OCI-M2 (cell line): ENCODE measurements around the gene RBM44.
"Not testable (repeated sequence)": the region's sequence is repeated elsewhere in the genome, so short reads cannot be mapped to it uniquely, and the experiment has no call there.

ENCODE experiments used
- DNase-seq: peaks from one replicate; lab custom pipeline; 2025; ENCODE audit not compliant: unreplicated experiment; lab: John Stamatoyannopoulos, UW

RBM44 gene

DNA sequence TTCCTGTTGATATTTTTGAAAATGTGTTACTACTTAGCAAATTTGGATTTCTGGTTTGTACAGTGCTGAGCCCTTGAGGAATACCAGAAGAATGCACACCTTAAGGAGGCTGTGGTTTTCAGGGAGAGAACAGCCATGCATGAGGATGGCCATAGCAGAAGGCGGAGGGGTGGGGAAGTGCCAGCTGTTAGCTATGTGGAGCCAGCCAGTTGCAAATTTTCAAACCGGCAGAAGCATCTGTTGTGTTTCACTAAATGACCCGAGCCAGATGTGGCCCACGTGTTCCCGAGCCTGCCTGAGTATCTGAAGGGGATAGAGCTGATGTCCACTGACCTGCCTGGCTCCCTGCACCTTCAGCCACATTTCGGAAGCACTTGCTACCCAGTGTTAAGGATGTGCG is 16.4 kb upstream of the RBM44 start:
- no peak for DNase-seq

GRCh38 chr2:237783678-237784077 is 14.9 kb upstream of the RBM44 start:
- not testable (repeated sequence) for DNase-seq

DNA sequence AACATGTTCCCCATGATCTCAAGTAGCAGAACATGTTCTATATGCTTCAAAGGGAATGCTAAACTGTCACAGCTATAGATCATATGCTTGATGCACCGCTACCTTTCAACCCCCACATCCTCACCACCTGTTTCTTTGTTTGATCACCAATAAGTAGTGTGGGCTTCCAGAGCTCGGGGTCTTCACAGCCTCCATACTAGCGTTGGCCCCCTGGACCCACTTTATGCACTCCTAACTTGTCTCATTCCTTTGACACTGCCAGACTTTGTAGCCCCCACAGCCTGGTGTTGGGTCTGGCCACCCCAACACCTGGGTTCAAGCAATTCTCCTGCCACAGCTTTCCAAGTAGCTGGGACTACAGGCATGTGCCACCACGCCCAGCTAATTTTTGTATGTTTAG is 11.6 kb upstream of the RBM44 start:
- DNase-seq, result no peak

- DNase-seq, result no peak
Measured at GRCh38 chr2:237790353-237790752, 8.2 kb upstream of the RBM44 start.

DNA sequence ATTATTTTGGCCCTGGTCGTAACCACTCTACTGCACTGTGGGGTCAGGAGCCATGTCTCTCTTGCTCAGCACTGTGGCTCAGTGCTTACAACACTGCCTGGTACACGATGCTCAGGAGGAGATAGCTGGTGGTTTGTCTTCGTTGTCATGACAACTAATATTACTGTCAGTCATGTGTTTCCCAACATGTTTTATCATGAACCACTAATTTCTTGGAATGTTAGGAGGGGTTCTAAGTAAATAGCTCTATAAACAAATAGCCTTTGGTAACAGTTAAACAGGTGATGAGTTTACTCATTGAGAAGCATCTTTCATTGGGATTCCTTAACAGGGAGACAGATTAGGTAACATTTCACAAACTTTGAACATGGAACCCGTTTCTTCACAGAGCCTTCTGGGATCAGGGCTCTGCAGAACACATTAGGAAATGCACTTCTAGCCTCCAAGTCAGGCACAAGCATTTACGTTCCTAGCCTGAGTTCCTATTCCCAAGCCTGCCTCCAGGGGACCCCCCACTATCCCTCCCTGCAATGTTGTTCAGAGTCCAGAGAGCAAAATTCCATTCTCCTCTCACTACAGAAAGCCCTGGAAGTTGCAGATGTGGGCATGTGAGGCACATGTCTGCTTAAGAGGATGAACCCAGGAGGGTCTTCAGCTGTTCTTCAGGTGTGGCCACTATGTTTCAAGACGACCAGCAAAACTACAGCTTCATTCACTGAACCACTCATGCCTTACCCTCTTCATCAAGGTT is 6.4 kb upstream of the RBM44 start:
- no peak for DNase-seq

GRCh38 chr2:237797253-237797652 is 1.3 kb upstream of the RBM44 start:
- no peak for DNase-seq

DNA sequence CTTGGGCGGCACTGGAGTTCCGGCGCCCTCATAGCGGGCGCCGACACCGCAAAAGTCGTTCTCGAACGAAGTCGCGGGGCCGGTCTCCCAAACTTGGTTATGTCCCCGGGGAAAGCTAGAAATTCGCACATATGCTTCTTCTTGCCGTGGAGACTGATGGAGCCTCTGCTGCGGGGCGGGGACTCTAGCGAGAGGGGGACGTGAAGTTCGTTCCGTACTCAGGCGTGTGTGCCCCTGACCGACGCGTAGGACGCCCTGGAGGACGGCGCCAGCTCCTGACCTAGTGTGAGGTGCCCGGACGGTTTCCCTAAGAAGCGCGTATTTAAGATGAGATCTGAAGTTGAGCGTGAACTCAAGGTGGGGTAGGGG is 465 bp downstream of the RBM44 start:
- no peak for DNase-seq

DNA sequence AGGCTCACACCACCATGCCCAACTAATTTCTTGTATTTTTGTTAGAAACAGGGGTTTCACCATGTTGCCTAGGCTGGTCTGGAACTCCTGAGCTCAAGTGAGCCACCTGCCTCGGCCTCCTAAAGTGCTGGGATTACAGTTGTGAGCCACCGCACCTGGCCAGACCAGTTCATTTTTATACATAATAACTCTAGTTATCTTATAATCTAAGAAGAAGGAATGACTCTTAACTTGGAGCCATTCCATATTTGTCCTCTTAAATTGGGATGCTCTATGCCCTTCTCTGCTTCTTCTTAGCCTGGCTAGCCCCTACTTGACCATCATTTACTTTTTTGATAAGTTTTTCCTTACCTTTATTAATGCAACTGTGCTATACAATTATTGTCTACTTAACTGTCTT is 2.9 kb downstream of the RBM44 start:
- DNase-seq, result no peak

DNA sequence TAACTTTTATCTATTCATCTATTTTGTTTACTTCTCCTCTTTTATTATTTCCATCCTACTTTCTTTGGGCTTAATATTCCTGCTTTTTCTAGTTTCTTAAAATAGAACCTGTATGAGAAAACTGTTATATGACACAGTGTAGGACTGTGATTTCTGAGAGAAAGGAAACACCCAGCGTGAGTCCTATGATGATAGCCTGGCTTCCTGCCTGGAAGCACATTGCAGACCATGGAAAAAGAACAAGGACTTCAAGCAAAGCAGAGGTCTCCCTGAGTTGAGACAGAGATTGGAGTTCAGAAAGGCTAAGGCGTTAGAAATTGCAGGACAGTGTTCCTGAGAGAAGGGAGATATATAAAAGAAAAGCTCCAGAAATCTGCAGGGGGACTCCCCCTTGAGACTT is 7.8 kb downstream of the RBM44 start:
- no peak for DNase-seq

DNA sequence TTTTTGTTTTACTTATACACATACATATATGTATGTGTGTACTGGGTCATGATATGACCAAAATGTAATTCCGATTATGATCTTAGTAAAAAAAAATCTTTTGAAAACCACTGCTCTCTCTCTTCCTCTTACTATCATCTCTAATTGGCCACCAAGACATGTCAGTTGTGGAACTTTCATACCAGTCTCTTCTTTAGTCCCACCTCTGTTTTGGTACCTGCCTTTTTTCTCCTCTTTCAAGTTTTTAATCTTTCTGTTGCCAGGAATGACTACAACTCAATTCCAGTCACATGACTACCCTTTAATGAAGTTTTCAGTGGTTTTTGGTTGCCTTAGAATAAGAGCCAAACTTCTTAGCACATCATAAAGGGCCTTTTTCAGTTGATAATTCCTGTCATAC is 17.1 kb downstream of the RBM44 start:
- DNase-seq, result no peak

- no peak for DNase-seq
Measured at GRCh38 chr2:237816531-237816930, 18.0 kb downstream of the RBM44 start.

- DNase-seq, result no peak
Measured at GRCh38 chr2:237818066-237818473, 19.5 kb downstream of the RBM44 start.

- no peak for DNase-seq
Measured at GRCh38 chr2:237819231-237819630, 20.7 kb downstream of the RBM44 start.

DNA sequence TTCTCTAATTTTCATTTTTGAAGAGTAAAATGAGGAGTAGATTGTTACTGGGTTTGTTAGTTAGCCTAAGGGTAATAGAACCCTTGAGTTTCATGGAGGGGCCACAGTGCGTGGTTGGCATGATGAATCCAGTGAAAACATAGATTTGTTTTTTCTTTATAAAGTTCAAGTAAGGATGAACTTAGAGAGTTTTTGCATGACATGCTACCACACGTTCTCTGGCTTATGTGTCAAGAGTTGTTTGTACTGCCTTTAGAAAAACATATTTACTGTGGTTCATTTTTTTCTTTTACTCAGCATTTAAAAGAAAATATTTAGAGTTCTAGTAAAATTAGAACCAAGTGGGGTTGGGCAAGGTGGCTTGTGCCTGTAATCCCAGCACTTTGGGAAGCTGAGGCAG is 21.8 kb downstream of the RBM44 start:
- DNase-seq, result no peak

GRCh38 chr2:237823544-237823943 is 25.0 kb downstream of the RBM44 start:
- DNase-seq, result no peak

- no peak for DNase-seq
Measured at GRCh38 chr2:237824085-237824484, 25.5 kb downstream of the RBM44 start.

- DNase-seq, result no peak
Measured at GRCh38 chr2:237827421-237827987, 28.9 kb downstream of the RBM44 start.

GRCh38 chr2:237830522-237830921 is 31.9 kb downstream of the RBM44 start:
- DNase-seq, result no peak

DNA sequence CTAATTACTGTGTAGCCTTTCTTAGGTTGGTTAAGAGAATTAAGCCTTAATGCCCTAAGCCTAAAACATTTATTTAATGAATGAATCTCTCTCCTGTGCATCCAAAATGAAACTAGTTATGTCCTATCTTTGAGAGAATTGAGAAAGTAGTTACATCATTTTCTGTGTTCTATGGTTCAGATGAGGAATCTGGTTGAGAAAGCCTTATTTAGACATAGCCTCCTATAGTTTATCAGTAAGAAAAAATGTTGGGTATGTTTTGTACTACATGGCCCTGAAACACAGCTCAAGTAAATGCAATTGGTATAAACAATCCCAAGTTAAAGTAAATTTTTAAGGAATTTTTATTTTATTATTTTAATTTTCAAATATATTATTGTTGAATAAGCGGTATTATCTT is 35.0 kb downstream of the RBM44 start:
- DNase-seq, result no peak

DNA sequence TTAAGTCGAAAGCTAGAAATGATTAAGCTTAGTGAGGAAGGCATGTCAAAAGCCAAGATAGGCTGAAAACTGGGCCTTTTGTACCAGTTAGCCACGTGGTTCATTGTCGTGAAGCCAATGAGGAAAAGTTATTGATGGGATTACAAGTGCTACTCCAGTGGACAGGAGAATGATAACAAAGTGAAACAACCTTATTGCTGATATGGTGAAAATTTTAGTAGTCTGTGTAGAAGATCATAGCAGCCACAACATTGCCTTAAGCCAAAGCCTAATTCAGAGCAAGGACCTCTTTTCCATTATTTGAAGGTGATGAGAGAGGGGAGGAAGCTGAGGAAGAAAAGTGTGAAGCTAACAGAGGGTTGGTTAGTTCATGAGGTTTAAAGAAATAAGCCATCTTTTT is 36.8 kb downstream of the RBM44 start:
- DNase-seq, result no peak

DNA sequence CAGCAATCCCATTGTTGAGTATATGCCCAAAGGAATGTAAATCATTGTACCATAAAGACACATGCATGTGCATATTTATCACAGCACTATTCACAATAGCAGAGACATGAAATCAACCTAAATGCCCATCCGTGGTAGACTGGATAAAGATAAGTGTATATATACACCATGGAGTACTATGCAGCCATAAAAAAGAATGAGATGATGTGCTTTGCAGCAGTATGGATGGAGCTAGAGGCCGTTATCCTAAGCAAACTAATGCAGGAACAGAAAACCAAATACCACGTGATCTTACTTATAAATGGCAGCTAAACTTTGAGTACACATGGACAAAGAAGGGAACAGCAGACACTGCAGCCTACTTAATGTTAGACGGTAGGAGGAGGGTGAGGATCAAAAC is 42.5 kb downstream of the RBM44 start:
- DNase-seq, result no peak

- not testable (repeated sequence) for DNase-seq
Measured at GRCh38 chr2:237848940-237849339, 50.4 kb downstream of the RBM44 start.

DNA sequence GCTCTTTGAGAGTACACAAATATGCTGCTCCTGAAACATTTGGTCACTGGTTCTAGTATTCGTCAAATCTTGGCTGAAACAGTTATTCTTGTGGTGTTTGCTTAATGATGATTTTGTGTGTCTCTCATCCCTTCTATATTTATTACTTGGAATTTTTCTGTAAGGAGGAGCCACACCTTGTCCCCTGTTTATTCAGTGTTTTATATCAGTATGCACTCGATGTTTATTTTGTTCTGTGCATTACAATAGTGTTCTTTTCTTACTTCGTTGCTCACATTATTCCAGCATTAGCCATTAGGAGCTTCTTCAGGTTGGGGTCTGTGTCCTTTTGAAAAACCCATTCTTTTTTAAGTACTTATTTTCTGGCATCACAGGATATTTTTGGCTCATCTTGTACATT is 55.7 kb downstream of the RBM44 start:
- DNase-seq, result no peak
